Endodermal cell (in vitro differentiated cells): Measurements from ENCODE around the gene LSAMP. TPM values are rescaled to one million over a fixed set of nuclear protein-coding genes. Genes with fewer than 3 reads are reported as not detected.
A peak's percentile ranks its signal among the peaks of the same experiment; 100 is the strongest.
"Not testable (repeated sequence)": the region's sequence is repeated elsewhere in the genome, so short reads cannot be mapped to it uniquely, and the experiment has no call there.

ENCODE experiments used
- DNase-seq: peaks from one replicate; pipeline ENCODE4 v3.0.0-alpha.2; 2017
- H3K27ac ChIP-seq: 2 replicates; pipeline ENCODE4 v1.5.1; 2013; ENCODE audit warnings: mild to moderate bottlenecking, low read depth, low read length, moderate library complexity
- H3K27me3 ChIP-seq: 2 replicates; pipeline ENCODE4 v1.6.1; 2013; ENCODE audit warnings: mild to moderate bottlenecking, low read length, moderate library complexity; ENCODE audit not compliant: insufficient read depth, control insufficient read depth, poor library complexity, severe bottlenecking
- H3K36me3 ChIP-seq: 2 replicates; pipeline ENCODE4 v1.7.0; 2013; ENCODE audit warnings: mild to moderate bottlenecking, low read length, moderate library complexity; ENCODE audit not compliant: control insufficient read depth, insufficient read depth
- H3K4me1 ChIP-seq: one replicate; pipeline ENCODE4 v1.7.0; 2013; ENCODE audit warnings: low read length; ENCODE audit not compliant: control insufficient read depth, insufficient read depth
- H3K4me3 ChIP-seq: 2 replicates; pipeline ENCODE4 v1.5.1; 2013; ENCODE audit warnings: mild to moderate bottlenecking, low read length, moderate library complexity
- H3K9ac ChIP-seq: 2 replicates; pipeline ENCODE4 v1.6.1; 2013; ENCODE audit warnings: mild to moderate bottlenecking, low read length, moderate library complexity; ENCODE audit not compliant: poor library complexity, severe bottlenecking; ENCODE audit errors: extremely low read depth
- H3K9me3 ChIP-seq: 2 replicates; pipeline ENCODE4 v1.6.1; 2013; ENCODE audit warnings: mild to moderate bottlenecking, low read length, moderate library complexity; ENCODE audit not compliant: control insufficient read depth
- H3K27ac Mint-ChIP-seq: 2 replicates; pipeline ENCODE4 v1.8.0; 2020; ENCODE audit warnings: mixed read lengths
- H3K27me3 Mint-ChIP-seq: 2 replicates; pipeline ENCODE4 v1.8.0; 2021; ENCODE audit warnings: mild to moderate bottlenecking, mixed read lengths; ENCODE audit not compliant: insufficient read depth
- H3K36me3 Mint-ChIP-seq: 2 replicates; pipeline ENCODE4 v1.8.0; 2020; ENCODE audit warnings: low read depth, mixed read lengths
- H3K4me1 Mint-ChIP-seq: 2 replicates; pipeline ENCODE4 v1.8.0; 2020; ENCODE audit warnings: mixed read lengths
- H3K4me3 Mint-ChIP-seq: 2 replicates; pipeline ENCODE4 v1.8.0; 2020; ENCODE audit warnings: mild to moderate bottlenecking, moderate library complexity, mixed read lengths
- H3K9me3 Mint-ChIP-seq: 2 replicates; pipeline ENCODE4 v1.8.0; 2020; ENCODE audit warnings: mild to moderate bottlenecking, mixed read lengths
- WGBS, 2 experiments: methylation state at CpG; one replicate each; pipeline versions ENCODE4 v1.1.5 to v1.1.7; 2013; ENCODE audit warnings: missing lambda C conversion rate in 2 of 2, mixed read lengths in 1 of 2; ENCODE audit not compliant: insufficient coverage in 1 of 2, insufficient read length in 1 of 2; 5-methylcytosine and 5-hydroxymethylcytosine counted together
- total RNA-seq, 2 donors: library from RNA; stranded (reverse); fragmentation: NEBNext Ultra II Directional in 1 of 2; extraction: Animal tissue kit (Norgen Biotek cat#: 25700) in 1 of 2; gene quantifications; 2 replicates in 1 of 2; 3 replicates in 1 of 2; pipeline ENCODE4 v1.2.1, GENCODE V29; 2021
- TF ChIP-seq, protein P1 (sequence below): fragments of 200-600 bp; sonication (generic); conservative IDR thresholded peaks from 2 replicates; pipeline ENCODE4 v1.5.0; 2021; ENCODE audit warnings: antibody characterized with exemption, mild to moderate bottlenecking

LSAMP gene
- total RNA-seq, 2 donors from 2014 or later, result 4.4 to 10.2 TPM

DNA sequence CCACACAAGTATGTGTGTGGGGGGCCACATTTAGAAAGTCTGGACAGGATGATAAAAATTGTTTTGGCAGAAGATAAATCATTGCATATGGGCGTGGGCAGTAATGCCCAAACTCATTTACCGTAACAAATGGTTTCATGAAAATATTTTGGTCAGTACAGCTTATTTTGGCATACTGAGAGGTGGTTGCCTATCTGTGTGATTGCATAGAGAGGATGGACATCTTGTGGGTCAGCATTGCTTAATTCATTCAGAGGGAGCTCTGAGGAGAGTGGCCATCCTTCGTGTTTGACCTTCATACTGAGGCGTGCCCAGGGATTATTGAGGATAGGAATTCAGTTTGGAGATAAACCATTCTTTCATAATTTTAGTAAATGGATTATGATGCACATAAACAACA is 659.5 kb downstream of the LSAMP start:
- Mint-ChIP-seq H3K27me3 (peaks cover 12% of the 10 kb centered on the region), H3K4me3 (no peak overlapping the region), H3K9me3 (peaks cover 3% of the 10 kb centered on the region), H3K27ac (no peak overlapping the region), H3K4me1 (peaks cover 20% of the 10 kb centered on the region), H3K36me3 (peaks cover 2% of the 10 kb centered on the region)
- no peak overlapping the region for H3K4me3 ChIP-seq
- TF ChIP-seq, protein P1, sequence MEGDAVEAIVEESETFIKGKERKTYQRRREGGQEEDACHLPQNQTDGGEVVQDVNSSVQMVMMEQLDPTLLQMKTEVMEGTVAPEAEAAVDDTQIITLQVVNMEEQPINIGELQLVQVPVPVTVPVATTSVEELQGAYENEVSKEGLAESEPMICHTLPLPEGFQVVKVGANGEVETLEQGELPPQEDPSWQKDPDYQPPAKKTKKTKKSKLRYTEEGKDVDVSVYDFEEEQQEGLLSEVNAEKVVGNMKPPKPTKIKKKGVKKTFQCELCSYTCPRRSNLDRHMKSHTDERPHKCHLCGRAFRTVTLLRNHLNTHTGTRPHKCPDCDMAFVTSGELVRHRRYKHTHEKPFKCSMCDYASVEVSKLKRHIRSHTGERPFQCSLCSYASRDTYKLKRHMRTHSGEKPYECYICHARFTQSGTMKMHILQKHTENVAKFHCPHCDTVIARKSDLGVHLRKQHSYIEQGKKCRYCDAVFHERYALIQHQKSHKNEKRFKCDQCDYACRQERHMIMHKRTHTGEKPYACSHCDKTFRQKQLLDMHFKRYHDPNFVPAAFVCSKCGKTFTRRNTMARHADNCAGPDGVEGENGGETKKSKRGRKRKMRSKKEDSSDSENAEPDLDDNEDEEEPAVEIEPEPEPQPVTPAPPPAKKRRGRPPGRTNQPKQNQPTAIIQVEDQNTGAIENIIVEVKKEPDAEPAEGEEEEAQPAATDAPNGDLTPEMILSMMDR, result no peak
- WGBS, 2 experiments, result 88 to 97% methylated on average over 2 to 4 of the region's 4 CpGs
- no peak overlapping the region for H3K9ac ChIP-seq
- H3K27me3 ChIP-seq, result peaks cover 31% of the 10 kb centered on the region
- no peak for DNase-seq
- H3K4me1 ChIP-seq, result peaks cover 6% of the 10 kb centered on the region
- H3K27ac ChIP-seq, result peak overlapping the region; percentile 74
- peaks cover 7% of the 10 kb centered on the region for H3K9me3 ChIP-seq
- no peaks in the 10 kb centered on the region for H3K36me3 ChIP-seq

DNA sequence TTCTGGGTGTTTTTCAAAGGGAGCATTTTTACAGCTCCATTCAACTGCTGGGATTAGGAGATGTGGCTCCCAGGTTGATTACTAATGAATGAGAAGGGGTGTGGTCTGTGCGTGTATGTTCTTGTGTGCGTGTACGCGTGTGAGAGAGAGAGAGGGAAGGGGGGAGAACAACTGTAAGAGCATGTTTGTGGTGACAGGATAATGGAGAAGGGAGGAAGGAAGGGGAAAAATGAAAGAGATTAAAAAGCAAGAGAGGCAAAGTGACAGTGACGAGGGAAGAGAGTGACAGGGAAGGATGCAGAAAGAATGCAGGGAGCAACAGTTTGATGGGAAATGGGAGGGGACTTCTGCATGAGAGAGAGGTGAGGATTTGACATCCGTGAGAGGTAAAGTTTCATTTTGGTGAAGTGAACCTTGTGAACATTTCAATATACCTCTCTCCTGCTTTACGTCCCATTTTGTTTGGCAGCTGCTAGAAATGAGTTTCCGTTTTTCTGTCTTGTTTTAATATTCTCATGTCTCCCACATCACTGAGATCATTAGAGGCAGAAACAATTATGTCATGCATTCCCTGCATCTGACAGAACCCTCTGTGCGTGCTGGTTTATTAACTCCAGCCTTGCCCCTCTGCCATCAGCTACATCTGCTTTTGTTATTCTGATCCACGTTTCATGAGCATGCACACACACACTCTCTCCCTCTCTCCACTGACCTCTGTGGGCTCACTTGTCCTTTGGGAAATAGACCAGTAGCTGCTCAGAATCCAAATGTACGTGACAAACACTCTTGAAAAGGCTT is 660.3 kb downstream of the LSAMP start:
- Mint-ChIP-seq H3K27me3 (peaks cover 12% of the 10 kb centered on the region), H3K36me3 (no peaks in the 10 kb centered on the region), H3K4me1 (peaks cover 16% of the 10 kb centered on the region), H3K9me3 (no peaks in the 10 kb centered on the region), H3K27ac (peak overlapping the region; percentile 22), H3K4me3 (peak overlapping the region; percentile 69)
- Histone ChIP-seq H3K27ac (peak overlapping the region; percentile 74), H3K9me3 (peaks cover 5% of the 10 kb centered on the region), H3K36me3 (no peaks in the 10 kb centered on the region), H3K4me3 (peak overlapping the region; percentile 82), H3K4me1 (peaks cover 5% of the 10 kb centered on the region), H3K27me3 (peaks cover 38% of the 10 kb centered on the region), H3K9ac (no peak overlapping the region)
- peak; percentile 48 for DNase-seq
- 28 to 29% methylated on average over 8 to 11 of the region's 11 CpGs for WGBS, 2 experiments
- TF ChIP-seq, protein P1, result no peak

DNA sequence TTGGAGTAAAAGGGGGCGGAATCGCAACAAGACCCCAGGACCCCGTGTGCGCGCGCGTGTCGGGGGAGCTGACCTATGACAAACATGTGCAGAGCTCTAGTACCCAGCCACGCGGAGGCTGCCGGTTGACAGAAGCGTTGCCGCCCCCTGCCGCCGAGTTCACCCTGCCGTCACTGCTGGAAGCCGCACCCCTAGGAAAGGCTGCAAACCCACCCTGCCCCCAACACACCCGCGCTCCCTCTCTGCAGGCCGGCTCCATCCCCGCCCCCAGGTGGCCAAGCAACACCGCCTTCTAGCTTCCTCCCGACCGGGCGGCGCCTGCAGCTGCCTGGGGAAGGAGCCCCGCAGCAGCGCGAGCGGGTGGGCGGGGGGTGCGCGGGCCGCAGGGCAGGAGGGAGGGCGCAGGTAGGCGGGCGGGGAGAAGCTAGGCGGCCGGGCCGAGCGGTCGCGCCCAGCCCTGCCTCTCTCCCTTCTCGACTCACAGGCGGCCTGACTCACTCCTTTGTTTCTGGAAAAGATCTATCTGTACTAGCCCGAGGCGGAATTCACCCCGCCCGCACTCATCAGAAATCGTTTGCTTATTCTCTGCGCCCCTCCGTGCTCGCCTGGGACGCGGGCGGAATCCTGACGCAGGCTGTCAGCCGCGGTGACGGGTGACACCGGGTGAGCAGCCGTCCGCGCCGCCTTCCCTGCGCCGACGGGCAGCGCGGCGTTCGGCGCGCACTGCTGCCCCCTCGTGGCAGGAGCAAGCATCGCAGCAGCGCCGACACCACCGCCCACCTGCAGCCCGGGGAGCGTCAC is 661.1 kb downstream of the LSAMP start:
- H3K4me1 ChIP-seq, result no peaks in the 10 kb centered on the region
- H3K36me3 ChIP-seq, result no peaks in the 10 kb centered on the region
- TF ChIP-seq, protein P1, result peak; percentile 97
- H3K9ac ChIP-seq, result no peak overlapping the region
- H3K27ac Mint-ChIP-seq, result peak overlapping the region; percentile 88
- H3K36me3 Mint-ChIP-seq, result no peaks in the 10 kb centered on the region
- H3K4me3 Mint-ChIP-seq, result peak overlapping the region; percentile 69
- peaks cover 38% of the 10 kb centered on the region for H3K27me3 ChIP-seq
- peaks cover 5% of the 10 kb centered on the region for H3K9me3 ChIP-seq
- peak overlapping the region; percentile 82 for H3K4me3 ChIP-seq
- peak overlapping the region; percentile 95 for H3K27ac ChIP-seq
- WGBS, 2 experiments, result 0 to 2% methylated on average over 11 to 81 of the region's 81 CpGs
- no peaks in the 10 kb centered on the region for H3K9me3 Mint-ChIP-seq
- DNase-seq, result peak; percentile 96
- H3K27me3 Mint-ChIP-seq, result peaks cover 14% of the 10 kb centered on the region
- peaks cover 12% of the 10 kb centered on the region for H3K4me1 Mint-ChIP-seq

DNA sequence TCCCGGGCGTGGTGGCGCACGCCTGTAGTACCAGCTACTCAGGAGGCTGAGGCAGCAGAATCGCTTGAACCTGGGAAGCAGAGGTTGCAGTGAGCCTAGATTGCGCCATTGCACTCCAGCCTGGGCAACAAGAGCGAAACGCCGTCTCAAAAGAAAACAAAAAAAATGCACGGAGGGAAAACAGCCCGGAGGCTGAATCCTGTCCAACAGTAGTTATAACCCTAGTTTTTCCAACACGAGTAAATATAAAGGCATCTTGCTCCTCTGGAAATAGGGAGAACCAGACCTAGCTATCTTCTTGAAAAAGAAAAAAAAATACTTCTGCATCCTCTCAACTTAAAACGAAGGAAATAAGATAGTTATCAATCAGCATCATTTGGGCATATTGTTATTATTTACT is 661.9 kb downstream of the LSAMP start:
- WGBS, 2 experiments, result 86 to 87% methylated on average over 12 to 13 of the region's 13 CpGs
- not testable (repeated sequence) for H3K36me3 Mint-ChIP-seq, DNase-seq, H3K4me1 ChIP-seq, H3K9me3 ChIP-seq, H3K9me3 Mint-ChIP-seq, H3K36me3 ChIP-seq, H3K27ac Mint-ChIP-seq, H3K27ac ChIP-seq, H3K9ac ChIP-seq
- H3K4me3 ChIP-seq, result peak overlapping the region; percentile 82
- Mint-ChIP-seq H3K4me1 (peaks cover 12% of the 10 kb centered on the region), H3K4me3 (peak overlapping the region; percentile 69), H3K27me3 (peaks cover 14% of the 10 kb centered on the region)
- peaks cover 38% of the 10 kb centered on the region for H3K27me3 ChIP-seq
